GM10248 (cell line): Measurements from ENCODE around the gene TRIM26.
A peak's percentile ranks its signal among the peaks of the same experiment; 100 is the strongest.

ENCODE experiments used
- CTCF ChIA-PET: fragments of 300-600 bp; sonication (Branson Sonifier 250); formaldehyde crosslinking; extraction: SDS; loops from one replicate; lab custom pipeline; 2021; ENCODE audit warnings: antibody characterized with exemption; lab: Yijun Ruan, JAX
- POLR2A ChIA-PET: fragments of 350-650 bp; sonication (Branson Sonifier 250); formaldehyde crosslinking; extraction: SDS; loops from one replicate; lab custom pipeline; 2020; ENCODE audit warnings: antibody characterized with exemption; lab: Yijun Ruan, JAX
- DNase-seq: peaks from one replicate; pipeline ENCODE4 v3.0.0; 2012; ENCODE audit errors: extremely low spot score
- TF ChIP-seq, protein P1 (sequence below): IDR thresholded peaks from 2 replicates; pipeline ENCODE4 v1.5.1; 2012; ENCODE audit warnings: mild to moderate bottlenecking, low read depth; ENCODE audit errors: extremely low read depth, missing control alignments, control extremely low read depth

TRIM26 gene

DNA sequence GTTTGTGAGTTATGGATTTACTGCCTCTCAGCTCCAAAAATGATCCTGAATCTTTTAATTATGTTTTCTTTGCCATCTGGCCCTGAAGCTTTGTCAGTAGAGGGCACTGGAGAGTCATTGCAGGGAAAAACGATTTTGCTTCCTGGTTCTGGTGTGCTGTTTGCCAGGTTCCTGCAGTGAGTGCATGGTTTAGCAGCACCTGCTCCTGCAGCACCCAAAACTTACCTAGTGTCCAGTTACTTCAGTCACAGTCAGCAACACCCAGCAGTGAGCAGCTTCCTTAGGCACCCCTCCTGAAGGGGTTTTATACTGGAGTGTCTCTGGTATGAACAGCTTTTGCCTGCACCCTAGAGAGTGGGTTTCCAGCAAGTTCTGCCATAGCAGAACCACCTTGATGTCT, 6.0 kb upstream of the TRIM26 start:
- POLR2A ChIA-PET, result no interaction called here
- TF ChIP-seq, protein P1, sequence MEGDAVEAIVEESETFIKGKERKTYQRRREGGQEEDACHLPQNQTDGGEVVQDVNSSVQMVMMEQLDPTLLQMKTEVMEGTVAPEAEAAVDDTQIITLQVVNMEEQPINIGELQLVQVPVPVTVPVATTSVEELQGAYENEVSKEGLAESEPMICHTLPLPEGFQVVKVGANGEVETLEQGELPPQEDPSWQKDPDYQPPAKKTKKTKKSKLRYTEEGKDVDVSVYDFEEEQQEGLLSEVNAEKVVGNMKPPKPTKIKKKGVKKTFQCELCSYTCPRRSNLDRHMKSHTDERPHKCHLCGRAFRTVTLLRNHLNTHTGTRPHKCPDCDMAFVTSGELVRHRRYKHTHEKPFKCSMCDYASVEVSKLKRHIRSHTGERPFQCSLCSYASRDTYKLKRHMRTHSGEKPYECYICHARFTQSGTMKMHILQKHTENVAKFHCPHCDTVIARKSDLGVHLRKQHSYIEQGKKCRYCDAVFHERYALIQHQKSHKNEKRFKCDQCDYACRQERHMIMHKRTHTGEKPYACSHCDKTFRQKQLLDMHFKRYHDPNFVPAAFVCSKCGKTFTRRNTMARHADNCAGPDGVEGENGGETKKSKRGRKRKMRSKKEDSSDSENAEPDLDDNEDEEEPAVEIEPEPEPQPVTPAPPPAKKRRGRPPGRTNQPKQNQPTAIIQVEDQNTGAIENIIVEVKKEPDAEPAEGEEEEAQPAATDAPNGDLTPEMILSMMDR, result peak; percentile 86
- DNase-seq, result peak; percentile 71
- CTCF ChIA-PET, result interaction anchor here (0.6 to 5.5 kb wide), 31 partner anchors 9 to 232 kb away, joined by 3 to 30 read pairs (median 4); no protein-coding TSS in a partner anchor

DNA sequence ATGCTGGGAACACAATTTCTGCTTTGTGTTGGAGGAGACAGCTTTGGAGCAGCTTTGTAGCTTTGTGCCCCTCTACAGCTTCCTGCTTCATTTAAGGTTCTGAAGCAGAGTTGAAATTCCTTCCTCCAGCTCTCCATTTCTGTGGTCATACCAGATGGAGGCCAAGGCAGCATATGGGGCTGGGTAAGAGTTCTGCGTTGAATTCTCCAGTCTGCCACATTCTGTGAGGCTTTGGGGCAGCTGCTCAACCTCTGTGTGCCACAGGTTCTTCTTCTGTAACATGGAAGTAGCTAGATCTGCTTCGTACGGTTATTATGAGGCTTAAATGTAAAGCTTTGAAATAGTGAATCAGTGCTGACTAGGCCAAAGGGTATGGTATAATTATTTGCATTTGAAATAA, 2.9 kb upstream of the TRIM26 start:
- no peak for DNase-seq
- CTCF ChIA-PET, result interaction anchor here (1.2 to 3.1 kb wide), 7 partner anchors 11 to 181 kb away, joined by 3 to 13 read pairs (median 8); no protein-coding TSS in a partner anchor
- TF ChIP-seq, protein P1, result no peak
- POLR2A ChIA-PET, result no interaction called here

DNA sequence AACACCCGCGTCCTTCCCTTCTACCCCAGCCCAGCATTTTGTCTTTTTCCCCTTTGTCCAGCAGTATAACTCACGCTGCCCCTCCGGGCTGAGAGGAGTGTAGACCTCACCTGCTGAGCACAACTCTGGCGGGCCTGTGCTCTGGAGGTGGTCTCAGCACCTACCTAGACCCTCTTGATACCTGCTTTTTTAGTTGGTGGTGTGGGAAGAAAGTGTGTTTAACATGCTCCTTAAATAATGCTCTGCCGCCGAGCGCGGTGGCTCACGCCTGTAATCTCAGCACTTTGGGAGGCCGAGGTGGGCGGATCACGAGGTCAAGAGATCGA, 1.4 kb upstream of the TRIM26 start:
- no peak for DNase-seq
- POLR2A ChIA-PET, result no interaction called here
- TF ChIP-seq, protein P1, result no peak
- CTCF ChIA-PET, result interaction anchor here (1.0 to 3.1 kb wide), 3 partner anchors 9 to 183 kb away, joined by 3 to 13 read pairs (median 3); no protein-coding TSS in a partner anchor

DNA sequence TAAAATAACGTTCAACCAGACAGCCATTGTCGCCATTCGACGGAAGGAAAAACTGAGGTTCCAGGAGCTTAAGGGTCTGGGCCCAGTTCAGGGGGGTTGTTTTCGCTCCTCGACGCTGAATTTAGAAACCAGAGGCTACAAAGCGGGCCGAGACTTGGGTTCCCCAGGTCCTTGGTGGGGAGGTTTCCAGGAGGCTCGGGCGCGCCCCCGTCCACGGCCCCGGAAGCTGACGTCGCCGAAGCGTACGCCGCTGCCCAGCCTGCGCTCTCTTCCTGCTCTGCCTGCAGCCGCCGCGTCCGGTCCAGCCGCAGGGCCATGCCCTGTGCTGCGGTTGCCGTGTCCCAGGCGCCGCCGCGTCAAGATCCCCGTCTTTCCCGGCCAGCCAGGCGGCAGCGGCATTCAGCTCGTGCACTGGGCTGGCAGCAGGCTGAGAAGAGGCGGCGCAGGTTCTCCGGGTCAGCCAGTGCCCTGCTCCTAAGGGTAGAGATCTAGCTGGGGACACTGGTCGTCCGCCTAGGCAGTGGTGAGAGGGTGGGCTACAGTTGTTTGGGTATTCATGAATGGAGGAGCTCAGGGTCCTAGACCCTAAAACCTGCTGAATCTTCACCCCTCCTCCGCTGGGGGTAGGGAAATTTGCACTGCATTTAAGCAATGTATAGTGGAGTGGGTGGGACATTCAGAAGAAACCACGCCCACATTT, 901 bp upstream of the TRIM26 start:
- ChIA-PET CTCF (interaction anchor here (0.9 to 1.0 kb wide), 3 partner anchors 9 to 184 kb away, joined by 3 read pairs; no protein-coding TSS in a partner anchor), POLR2A (no interaction called here)
- peak; percentile 81 for DNase-seq
- TF ChIP-seq, protein P1, result no peak

DNA sequence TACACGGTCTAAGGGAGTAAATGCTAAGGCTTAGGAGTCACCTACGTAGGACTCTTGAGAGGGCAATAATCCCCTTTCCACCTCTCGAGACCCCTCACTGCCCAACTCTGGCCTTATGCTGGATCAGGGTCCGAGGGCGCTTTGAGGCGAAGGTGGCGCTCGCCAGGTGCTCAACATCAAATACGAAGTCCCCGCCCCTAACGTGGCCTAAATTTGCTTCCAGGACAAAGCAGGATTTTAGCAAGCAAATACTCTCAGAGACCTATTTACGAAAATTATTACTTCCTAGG, 406 bp upstream of the TRIM26 start:
- POLR2A ChIA-PET, result no interaction called here
- TF ChIP-seq, protein P1, result no peak
- CTCF ChIA-PET, result interaction anchor here (0.9 kb wide), 1 partner anchor 43 kb away, joined by 3 read pairs; no protein-coding TSS in a partner anchor
- no peak for DNase-seq

DNA sequence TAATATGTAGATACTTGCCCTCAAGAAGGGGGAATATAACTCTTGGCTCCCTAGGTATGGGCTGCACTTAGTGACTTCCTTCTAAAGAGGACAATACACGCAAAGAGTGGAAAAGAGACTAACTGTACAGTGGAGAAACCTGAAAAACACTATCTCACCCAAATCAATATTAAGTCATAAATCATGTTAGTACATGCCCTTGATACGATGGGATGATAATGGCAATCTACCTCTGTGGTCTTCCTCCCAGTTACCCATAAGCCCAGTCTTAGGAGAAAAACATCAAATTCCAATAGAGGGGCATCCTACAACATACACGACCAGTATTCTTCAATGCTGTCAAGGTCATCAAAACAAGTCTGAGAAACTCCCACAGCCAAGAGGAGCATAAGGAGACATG, 1.3 kb downstream of the TRIM26 start:
- TF ChIP-seq, protein P1, result no peak
- ChIA-PET CTCF (interaction anchor here (1.1 kb wide), 1 partner anchor 12 kb away, joined by 3 read pairs; no protein-coding TSS in a partner anchor), POLR2A (no interaction called here)
- no peak for DNase-seq
